ENCODE data around the gene NFE2. TPM values are rescaled to one million over a fixed set of nuclear protein-coding genes. Genes with fewer than 3 reads are reported as not detected.

Gene NFE2
- total and polyA plus RNA-seq, 5 experiments from 2014 or later, result 0.14 TPM; not detected in 4

DNA sequence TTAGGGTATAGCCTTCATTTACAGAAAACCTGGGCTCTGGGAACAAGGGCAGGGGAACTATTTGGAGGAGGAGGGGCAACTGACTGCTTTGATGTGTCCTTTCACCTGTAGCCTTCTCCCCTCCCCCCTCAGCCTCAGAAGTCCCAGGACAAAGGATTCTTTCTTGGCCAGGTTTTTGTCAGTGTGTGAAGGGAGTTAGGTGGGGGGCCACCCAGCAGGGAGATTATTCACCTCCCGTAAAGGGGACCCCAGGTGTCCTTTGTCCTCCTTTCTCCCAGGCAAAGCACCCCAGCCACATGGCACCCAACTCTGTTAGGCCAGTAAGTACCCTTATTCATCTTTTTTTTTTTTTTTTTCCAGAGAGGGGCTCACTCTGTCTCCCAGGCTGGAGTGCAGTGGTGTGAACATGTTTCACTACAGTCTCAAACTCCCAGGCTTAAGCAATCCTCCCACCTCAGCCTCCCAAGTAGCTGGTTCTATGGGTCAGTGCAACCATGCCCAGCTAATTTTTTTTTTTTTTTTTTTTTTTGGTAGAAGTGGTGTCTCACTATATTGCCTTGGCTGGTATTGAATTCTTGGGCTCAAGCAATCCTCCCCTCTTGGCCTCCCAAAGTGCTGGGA lies 723 bp upstream of the NFE2 start:
- H3K36me3 Mint-ChIP-seq, result no peaks in the 10 kb centered on the region
- H3K27ac Mint-ChIP-seq, result no peak overlapping the region
- no peak for ATAC-seq
- H3K27me3 Mint-ChIP-seq, result peaks cover 24 to 68% (median 44%) of the 10 kb centered on the region in 5 donors
- POLR2A ChIA-PET, result interaction anchor here (0.7 to 1.4 kb wide), 3 partner anchors 14 to 78 kb away, joined by 3 to 4 read pairs (median 3); partner anchors contain the start of gene COPZ1
- H3K9me3 Mint-ChIP-seq, result no peaks in the 10 kb centered on the region
- H3K4me3 Mint-ChIP-seq, result peak overlapping the region in 3 of 10 donors; percentile 29 to 58 (median 50)
- no peak for DNase-seq
- peaks cover 11 to 65% (median 21%) of the 10 kb centered on the region in 4 donors for H3K4me1 Mint-ChIP-seq

DNA sequence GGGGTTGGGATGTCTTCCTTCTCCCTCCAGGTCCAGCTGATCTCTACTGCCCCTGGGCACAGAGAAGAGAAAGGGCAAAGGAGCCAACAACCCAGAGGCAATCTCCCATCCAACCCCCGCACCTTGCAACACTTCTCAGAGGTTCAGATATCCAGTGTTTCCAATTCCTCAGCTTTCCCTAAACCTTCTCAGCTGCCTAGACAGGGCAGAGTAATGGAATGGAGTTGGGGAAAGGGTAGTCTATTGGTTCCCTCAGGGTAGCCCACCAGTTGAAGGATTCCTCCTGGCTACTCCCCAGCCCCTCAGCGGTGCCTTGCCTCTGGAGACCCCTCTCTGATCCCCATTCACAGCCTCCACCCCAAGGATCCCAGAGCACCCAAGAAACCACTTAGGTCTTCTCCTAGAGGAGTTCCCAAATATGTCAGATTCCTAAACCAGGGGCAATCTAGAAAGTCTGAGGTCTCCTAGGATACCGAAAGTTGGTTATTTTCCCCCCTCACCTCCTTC lies 537 bp downstream of the NFE2 start:
- ATAC-seq, result peak in 1 of 2 donors; percentile 8
- no peak overlapping the region for H3K27ac Mint-ChIP-seq
- H3K4me1 Mint-ChIP-seq, result peaks cover 11 to 67% (median 21%) of the 10 kb centered on the region in 4 donors
- no peak for DNase-seq
- H3K4me3 Mint-ChIP-seq, result peak overlapping the region in 6 of 10 donors; percentile 40 to 72 (median 50)
- POLR2A ChIA-PET, result interaction anchor here (0.6 to 2.3 kb wide), 3 partner anchors 20 to 27 kb away, joined by 3 to 9 read pairs (median 4); partner anchors contain the start of genes CBX5, COPZ1 and HNRNPA1
- H3K36me3 Mint-ChIP-seq, result no peaks in the 10 kb centered on the region
- no peaks in the 10 kb centered on the region for H3K9me3 Mint-ChIP-seq
- H3K27me3 Mint-ChIP-seq, result peaks cover 24 to 68% (median 44%) of the 10 kb centered on the region in 5 donors

DNA sequence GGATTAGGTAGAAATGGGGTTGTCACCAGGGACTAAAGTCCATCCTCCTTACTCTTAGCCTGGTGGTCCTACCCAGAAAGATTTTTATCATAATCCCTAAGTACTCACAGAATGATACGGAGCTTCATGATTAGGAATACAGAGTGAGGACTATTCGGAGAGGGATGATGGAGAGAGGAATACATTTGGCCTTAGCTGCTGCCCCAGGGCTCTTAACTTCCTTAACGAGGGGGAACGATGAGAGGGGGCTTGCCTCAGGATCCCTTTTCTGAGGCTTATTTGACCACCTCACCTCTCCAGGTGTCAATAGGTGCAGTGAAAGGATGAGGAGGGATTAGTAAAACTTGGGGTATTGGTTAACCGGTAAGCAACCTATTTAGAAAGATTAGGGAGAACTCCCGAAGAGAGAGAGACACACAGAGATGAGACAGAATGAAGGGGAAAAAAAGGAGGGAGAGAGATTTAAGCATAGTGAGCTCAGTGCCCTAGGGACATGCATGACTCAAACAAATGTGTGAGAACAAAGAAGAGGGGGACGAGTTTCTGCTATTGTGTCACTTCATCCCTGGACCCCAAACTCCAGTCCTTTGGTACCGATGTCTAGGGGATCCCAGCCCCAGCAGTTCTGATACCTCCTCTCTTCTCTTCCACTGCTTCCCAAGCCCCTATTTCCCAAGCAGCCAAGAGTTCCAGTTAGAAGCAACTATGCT lies 1.1 kb downstream of the NFE2 start:
- DNase-seq (no peak), ATAC-seq (no peak)
- POLR2A ChIA-PET, result interaction anchor here (0.6 to 2.3 kb wide), 3 partner anchors 13 to 28 kb away, joined by 4 to 9 read pairs (median 4); partner anchors contain the start of genes CBX5 and HNRNPA1
- Mint-ChIP-seq H3K27me3 (peaks cover 24 to 65% (median 44%) of the 10 kb centered on the region in 5 donors), H3K4me1 (peaks cover 11 to 62% (median 20%) of the 10 kb centered on the region in 4 donors), H3K4me3 (peak overlapping the region in 3 of 10 donors; percentile 26 to 65 (median 39)), H3K27ac (peak overlapping the region in 1 of 10 donors; percentile 27), H3K36me3 (no peaks in the 10 kb centered on the region), H3K9me3 (no peaks in the 10 kb centered on the region)

DNA sequence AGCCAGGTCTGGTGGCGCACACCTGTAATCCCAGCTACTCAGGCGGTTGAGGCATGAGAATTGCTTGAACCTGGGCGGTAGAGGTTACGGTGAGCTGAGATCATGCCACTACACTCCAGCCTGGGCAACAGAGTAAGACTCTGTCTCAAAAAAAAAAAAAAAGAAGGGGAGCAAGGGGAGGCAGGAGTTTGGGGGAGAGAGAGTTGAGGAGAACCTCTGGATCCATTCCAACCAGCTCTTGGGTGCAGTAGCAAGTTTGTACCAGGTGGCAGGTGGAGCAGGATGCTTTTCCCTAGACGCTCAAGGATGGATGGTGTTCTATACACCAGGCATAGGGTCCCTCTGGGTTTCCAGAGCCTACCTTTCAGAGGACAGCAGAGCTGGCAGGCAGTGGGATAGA lies 1.9 kb downstream of the NFE2 start:
- Mint-ChIP-seq H3K4me1 (peaks cover 7 to 54% (median 16%) of the 10 kb centered on the region in 4 donors), H3K27me3 (peaks cover 24 to 58% (median 44%) of the 10 kb centered on the region in 5 donors), H3K9me3 (no peaks in the 10 kb centered on the region), H3K27ac (no peak overlapping the region), H3K4me3 (peak overlapping the region in 1 of 10 donors; percentile 33), H3K36me3 (no peaks in the 10 kb centered on the region)
- POLR2A ChIA-PET, result interaction anchor here (0.6 to 2.3 kb wide), 3 partner anchors 12 to 302 kb away, joined by 3 to 9 read pairs (median 4); partner anchors contain the start of genes CBX5 and HNRNPA1
- DNase-seq (no peak), ATAC-seq (no peak)

DNA sequence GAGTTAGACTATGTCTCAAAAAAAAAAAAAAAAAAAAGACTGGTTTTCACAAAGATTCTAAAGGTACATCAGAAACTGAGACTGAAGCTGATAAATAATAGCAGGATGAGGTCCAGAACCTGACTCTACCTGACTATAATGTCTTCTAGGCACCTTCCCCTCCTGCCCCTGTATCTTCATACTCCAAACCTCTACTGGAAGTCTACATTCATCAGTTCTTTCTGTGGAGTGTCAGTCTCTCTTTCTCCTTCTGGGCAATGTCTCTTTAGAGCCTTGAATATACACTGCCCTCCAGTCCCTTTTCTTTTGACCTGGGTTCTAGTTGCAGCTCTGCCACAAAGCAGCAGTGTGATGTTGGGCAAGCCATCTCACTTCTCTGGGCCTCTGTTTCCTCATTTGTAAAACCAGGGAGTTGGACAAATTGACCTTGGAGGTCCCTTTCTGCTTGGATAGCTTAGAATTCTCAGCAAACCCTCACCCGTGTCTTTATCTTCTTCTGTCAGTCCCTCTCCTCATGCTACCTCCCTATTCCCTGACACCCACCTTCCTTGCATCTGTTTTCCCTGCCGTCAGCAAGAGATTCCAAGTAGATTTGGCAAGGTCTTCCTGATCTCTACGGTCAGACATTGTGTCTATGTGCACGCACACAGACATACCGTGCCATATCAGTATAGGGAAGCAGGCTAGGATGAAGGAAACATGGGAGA lies 4.3 kb downstream of the NFE2 start:
- POLR2A ChIA-PET, result interaction anchor here (0.6 to 0.7 kb wide), 2 partner anchors 56 to 94 kb away, joined by 3 to 10 read pairs; no protein-coding TSS in a partner anchor
- Mint-ChIP-seq H3K27me3 (peaks cover 12 to 36% (median 28%) of the 10 kb centered on the region in 5 donors), H3K36me3 (no peaks in the 10 kb centered on the region), H3K4me3 (peak overlapping the region in 1 of 10 donors; percentile 37), H3K4me1 (peaks cover 5 to 37% (median 14%) of the 10 kb centered on the region in 4 donors), H3K9me3 (no peaks in the 10 kb centered on the region), H3K27ac (peak overlapping the region in 2 of 10 donors; percentile 16 to 71)
- ATAC-seq (no peak), DNase-seq (no peak)

DNA sequence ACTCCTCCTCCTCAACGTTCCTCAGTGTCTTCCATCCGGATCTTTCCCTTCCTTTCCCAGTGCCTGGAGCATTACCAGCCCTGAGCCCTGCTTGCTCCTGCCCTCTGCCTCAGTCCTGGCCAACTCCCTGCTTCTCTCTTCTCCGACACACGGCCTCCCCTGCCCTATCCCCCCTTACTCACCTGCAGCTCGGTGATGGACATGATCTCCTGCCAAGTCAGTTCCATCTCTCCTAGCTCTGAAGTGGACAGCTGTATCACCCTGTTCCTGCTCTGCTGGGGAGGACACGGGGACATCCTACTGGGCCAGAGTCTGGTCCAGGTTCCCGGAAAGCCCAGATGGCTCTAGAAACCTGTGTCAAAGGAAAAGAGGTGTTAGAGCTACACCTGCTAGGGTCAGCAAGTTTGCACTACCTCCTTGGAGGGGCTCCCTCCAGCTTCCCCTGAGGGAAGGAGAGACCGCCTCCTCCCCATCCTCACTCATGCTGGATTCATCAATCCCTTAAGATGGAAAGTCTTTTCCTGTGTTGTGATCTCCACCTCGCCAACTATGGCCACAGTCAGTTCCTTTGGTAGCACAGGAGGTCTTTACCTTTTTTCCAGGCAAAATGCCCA lies 5.8 kb downstream of the NFE2 start:
- Mint-ChIP-seq H3K27ac (peak overlapping the region in 3 of 10 donors; percentile 11 to 30 (median 19)), H3K27me3 (peaks cover 9 to 24% (median 17%) of the 10 kb centered on the region in 5 donors), H3K4me1 (peaks cover 5 to 25% (median 6%) of the 10 kb centered on the region in 4 donors), H3K9me3 (no peaks in the 10 kb centered on the region), H3K36me3 (no peaks in the 10 kb centered on the region), H3K4me3 (peak overlapping the region in 1 of 10 donors; percentile 15)
- ATAC-seq (no peak), DNase-seq (no peak)
- POLR2A ChIA-PET, result interaction anchor here (0.8 to 6.0 kb wide), 2 partner anchors 14 to 64 kb away, joined by 3 to 38 read pairs; partner anchors contain the start of genes CBX5 and HNRNPA1

DNA sequence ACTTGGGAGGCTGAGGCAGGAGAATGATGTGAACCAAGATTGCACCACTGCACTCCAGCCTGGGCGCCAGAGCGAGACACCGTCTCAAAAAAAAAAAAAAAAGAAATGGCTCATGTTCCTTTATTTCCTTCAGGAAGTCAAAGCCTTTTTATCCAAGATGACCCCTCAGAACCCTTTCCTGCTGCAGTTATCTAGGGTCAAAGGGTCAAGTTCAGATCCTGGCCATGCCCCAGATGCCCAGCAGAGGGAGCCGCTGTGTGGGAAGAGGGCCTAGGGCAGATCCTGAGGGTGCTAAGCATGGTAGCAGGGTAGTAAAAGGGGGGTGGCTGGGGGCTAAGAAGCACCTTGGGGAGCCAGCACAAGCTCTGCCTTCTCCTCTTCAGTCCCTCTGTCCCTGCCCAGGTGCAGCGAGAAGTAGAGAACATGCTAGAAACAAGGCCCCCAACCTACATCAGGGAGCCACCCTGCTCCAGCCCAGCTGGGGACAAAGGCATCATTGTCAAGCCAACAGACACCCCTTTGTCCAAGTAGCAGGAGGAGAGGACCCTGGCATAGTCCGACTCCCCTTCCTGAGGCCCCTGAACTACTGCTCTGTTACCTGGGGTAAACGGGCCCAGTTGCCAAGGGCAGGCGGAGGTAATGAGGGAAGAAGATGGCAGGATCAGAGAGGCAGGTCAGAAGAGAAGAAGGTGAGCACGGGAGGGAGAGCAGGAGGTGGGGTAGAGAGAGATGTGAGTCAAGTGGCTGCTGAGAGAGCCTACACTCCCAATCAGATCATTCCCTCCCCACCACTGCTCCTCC lies 6.5 kb downstream of the NFE2 start:
- H3K27ac Mint-ChIP-seq, result peak overlapping the region in 1 of 10 donors; percentile 30
- peaks cover 0 to 1% (median 0%) of the 10 kb centered on the region in 3 donors for H3K36me3 Mint-ChIP-seq
- POLR2A ChIA-PET, result interaction anchor here (0.8 to 6.0 kb wide), 4 partner anchors 14 to 74 kb away, joined by 3 to 38 read pairs (median 6); partner anchors contain the start of genes CBX5 and HNRNPA1
- H3K9me3 Mint-ChIP-seq, result no peaks in the 10 kb centered on the region
- H3K27me3 Mint-ChIP-seq, result peaks cover 5 to 17% (median 11%) of the 10 kb centered on the region in 5 donors
- no peak overlapping the region for H3K4me3 Mint-ChIP-seq
- H3K4me1 Mint-ChIP-seq, result peaks cover 2 to 23% (median 5%) of the 10 kb centered on the region in 4 donors
- DNase-seq, result peak; percentile 16 to 79 (median 41)
- peak; percentile 69 to 70 for ATAC-seq

DNA sequence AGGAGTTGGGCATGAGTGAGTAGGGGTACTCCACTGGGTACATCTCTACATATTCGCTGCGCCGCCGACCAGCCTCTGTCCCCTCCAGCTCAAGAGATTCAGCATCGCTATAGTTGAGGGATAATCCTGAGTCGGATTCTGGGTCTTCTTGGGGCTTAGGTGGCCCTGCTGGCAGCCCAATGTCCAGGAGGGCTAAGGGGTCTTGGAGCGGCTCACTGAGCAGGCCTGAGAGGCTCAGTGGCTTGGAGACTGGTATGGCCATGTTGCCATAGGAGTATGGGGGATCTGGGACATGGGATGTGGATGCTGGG lies 7.9 kb downstream of the NFE2 start:
- Mint-ChIP-seq H3K36me3 (peaks cover 0 to 3% (median 2%) of the 10 kb centered on the region in 3 donors), H3K9me3 (no peaks in the 10 kb centered on the region), H3K27me3 (peaks cover 0 to 8% (median 3%) of the 10 kb centered on the region in 5 donors), H3K4me3 (peak overlapping the region in 1 of 10 donors; percentile 62), H3K27ac (peak overlapping the region in 1 of 10 donors; percentile 24), H3K4me1 (peaks cover 2 to 19% (median 3%) of the 10 kb centered on the region in 4 donors)
- no peak for ATAC-seq
- DNase-seq, result no peak
- POLR2A ChIA-PET, result interaction anchor here (1.2 to 6.0 kb wide), 4 partner anchors 12 to 76 kb away, joined by 3 to 38 read pairs (median 10); partner anchors contain the start of genes CBX5, COPZ1 and HNRNPA1

DNA sequence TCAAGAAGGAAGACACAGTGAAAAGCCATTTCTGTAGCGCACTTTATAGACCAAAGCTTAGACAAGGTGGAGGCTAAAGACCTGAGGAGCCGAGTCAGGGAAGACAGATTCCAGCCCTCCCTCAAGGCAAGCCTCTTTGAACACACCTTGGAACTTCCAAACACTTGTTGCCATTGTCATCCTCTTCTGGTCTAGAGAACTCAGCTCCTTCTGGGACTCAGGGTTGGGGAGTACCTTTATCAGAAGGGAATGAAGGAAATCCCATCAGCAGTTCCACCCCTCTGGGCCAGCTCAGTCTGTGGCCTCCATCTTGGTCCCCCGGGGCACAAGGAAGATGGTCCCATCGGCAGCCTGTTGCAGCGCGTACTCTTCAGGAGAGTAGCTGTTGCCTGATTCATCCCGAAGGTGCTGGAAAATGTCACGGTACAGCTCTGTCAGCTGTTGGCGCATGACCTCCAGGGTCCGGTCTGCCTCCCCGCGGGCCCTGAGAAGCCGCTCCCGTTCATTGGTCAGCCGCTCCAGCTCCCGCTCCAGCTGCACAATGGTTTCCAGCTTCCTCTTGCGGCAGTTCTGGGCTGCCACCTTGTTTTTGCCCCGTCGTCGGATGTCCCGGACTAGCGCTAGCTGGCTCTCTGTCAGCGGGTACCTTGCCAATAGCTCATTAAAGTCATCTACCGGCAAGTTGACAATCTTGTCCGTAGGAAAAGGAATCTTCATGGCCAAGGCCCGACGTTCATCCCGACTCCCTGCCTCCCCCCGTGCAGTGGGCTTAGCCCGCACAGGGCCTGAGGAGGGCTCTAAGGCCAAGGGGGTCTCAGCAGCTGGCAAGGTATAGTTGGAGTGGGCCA lies 8.5 kb downstream of the NFE2 start:
- Mint-ChIP-seq H3K4me1 (peaks cover 0 to 17% (median 2%) of the 10 kb centered on the region in 4 donors), H3K27ac (no peak overlapping the region), H3K4me3 (no peak overlapping the region)

More for the DNA sequence above, 8.5 kb downstream of the NFE2 start:
- H3K9me3 Mint-ChIP-seq, result no peaks in the 10 kb centered on the region
- DNase-seq (no peak), ATAC-seq (no peak)
- POLR2A ChIA-PET, result interaction anchor here (1.0 to 6.0 kb wide), 6 partner anchors 9 to 76 kb away, joined by 3 to 38 read pairs (median 7); partner anchors contain the start of genes CBX5, COPZ1 and HNRNPA1
- peaks cover 0 to 3% (median 2%) of the 10 kb centered on the region in 3 donors for H3K36me3 Mint-ChIP-seq
- H3K27me3 Mint-ChIP-seq, result peaks cover 0 to 5% (median 0%) of the 10 kb centered on the region in 5 donors
